ENCODE results near the gene ADAM23.

The ADAM23 gene

DNA sequence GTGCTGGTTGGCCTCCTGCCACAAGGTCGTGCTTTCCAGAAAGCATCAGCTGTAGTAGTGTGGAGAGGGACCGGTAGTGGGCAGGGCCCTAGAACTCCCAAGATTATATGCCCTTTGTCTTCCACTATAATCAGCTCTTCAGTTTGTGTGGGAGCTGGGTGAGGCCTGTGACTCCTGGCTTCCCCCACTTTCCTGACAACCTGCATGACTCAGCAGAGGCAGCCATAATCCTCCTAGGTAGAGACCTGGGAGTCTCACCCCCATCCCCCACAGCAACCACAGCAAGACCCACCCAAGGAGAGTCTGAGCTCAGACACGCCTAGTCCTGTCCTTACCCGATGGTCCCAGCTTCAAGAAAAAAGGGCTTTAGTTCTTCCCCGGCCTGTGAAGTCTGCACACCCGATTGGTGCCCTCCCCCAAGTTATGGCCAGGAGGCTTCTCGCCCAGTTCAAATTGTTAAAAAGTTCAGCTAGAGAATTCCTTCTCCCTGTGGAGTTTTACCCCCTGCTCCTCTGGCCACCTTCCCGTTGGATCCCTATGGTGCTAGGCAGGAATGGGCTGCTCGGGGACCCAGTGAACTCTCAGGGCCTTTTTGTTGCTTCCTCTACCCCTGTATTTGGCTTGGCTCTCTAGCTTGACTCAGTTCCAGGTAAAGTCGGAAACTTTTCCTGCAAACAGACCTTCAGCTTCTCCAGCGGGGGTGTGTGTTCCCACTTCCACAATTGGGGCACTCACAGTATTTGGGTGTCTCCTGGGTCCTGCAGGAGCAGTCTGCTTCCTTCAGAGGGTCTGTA, 141.2 kb downstream of the ADAM23 start:
- H3K27ac ChIP-seq = no peak overlapping the region
- TF ChIP-seq CTCF (conservative IDR thresholded peaks at IDR 0.05) = no peak

DNA sequence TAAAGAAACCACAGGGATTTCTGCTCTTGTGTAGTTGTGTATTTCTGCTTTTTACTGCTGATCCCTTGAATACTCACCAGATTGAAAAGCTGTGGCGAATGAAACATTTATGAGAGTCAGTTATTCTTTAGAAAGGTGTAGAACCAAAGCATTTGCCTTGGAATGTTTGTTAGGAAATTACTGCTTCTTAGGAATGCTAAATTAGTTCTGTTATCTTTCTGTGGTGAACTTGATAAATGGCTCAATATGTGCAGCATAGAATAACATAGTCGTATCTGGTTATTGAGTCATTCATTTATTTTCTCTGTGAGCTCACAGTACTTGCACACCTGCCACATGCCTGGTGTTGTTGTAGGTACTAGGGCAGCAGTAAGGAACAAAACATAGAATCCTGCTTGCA, 142.0 kb downstream of the ADAM23 start:
- H3K27ac ChIP-seq = no peak overlapping the region
- no peak for TF ChIP-seq CTCF (conservative IDR thresholded peaks at IDR 0.05)

GRCh38 chr2:206586609-206587008, 143.3 kb downstream of the ADAM23 start:
- no peak overlapping the region for H3K27ac ChIP-seq
- no peak for TF ChIP-seq CTCF (conservative IDR thresholded peaks at IDR 0.05)

DNA sequence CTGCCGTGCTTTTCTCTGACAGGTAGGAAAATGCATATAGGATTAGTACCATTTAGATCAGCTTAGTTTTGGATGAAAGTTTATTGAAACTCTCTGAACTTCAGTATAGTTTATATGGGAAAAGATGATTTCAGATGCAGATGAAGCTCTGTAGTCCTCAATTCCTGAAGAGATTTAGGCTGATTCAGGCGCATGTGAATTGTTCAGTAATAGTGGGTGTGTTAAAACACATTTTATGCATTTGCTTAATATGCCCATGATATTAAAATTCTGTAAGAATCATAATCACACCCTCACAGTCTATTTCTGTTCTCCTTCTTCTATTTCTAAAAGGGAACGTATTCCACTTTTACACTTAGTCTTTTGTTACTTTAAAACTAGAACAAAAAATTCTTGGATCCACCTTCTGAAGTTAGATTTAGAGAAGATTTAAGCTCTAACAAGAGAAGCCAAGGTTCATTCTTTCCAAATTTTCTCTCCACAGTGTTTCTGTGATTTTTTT, 154.4 kb downstream of the ADAM23 start:
- no peak overlapping the region for H3K27ac ChIP-seq
- no peak for TF ChIP-seq CTCF (conservative IDR thresholded peaks at IDR 0.05)

- no peak for TF ChIP-seq CTCF (conservative IDR thresholded peaks at IDR 0.05)
- no peak overlapping the region for H3K27ac ChIP-seq
These were observed 159.9 kb downstream of the ADAM23 start for GRCh38 chr2:206603243-206603642.

DNA sequence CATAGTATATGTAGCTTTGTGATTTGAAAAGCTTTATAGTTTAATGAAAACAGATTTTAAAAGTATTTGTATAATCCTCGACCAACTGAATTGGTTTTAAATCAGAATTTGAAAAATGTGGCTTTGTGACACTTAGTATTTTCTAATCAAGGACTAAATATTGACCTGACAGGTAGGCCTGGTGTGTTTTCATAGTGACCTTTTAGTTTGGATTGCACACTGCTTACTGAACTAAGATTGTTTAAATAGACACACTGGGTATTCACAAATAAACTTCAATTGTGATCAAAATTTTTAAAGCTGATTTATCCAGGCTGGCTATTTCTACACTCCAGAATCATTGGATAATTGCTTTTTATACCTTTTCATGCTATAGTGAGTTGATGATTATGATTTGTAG, 167.1 kb downstream of the ADAM23 start:
- H3K27ac ChIP-seq = no peak overlapping the region
- no peak for TF ChIP-seq CTCF (conservative IDR thresholded peaks at IDR 0.05)

- no peak overlapping the region for H3K27ac ChIP-seq
- no peak for TF ChIP-seq CTCF (conservative IDR thresholded peaks at IDR 0.05)
These were observed 167.9 kb downstream of the ADAM23 start for GRCh38 chr2:206611191-206611590.

Measured in VCaP (cell line).